ENCODE measurements around the gene TTC7B.

TTC7B gene

DNA sequence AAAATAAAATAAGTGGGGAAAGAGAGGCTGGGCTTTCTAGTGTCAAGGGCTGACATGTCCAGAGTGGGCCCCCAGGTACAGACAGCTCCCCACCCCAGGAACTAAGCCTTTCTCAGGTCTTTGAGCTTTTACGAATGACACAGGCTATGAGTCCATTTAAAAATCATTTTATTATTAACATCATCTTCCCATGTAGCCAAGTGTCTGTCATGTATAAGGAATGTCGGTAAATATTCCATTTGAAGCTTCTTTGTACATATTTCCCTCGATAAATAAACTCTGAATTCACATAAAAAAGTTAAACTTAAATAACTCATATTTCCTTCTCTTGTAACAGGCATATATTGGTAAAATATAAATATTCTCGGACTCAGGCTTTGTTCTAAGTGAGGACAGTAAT lies 275.8 kb downstream of the TTC7B start:
- no peak for DNase-seq (ENCODE audit: low read depth)
- TF ChIP-seq, protein P1, sequence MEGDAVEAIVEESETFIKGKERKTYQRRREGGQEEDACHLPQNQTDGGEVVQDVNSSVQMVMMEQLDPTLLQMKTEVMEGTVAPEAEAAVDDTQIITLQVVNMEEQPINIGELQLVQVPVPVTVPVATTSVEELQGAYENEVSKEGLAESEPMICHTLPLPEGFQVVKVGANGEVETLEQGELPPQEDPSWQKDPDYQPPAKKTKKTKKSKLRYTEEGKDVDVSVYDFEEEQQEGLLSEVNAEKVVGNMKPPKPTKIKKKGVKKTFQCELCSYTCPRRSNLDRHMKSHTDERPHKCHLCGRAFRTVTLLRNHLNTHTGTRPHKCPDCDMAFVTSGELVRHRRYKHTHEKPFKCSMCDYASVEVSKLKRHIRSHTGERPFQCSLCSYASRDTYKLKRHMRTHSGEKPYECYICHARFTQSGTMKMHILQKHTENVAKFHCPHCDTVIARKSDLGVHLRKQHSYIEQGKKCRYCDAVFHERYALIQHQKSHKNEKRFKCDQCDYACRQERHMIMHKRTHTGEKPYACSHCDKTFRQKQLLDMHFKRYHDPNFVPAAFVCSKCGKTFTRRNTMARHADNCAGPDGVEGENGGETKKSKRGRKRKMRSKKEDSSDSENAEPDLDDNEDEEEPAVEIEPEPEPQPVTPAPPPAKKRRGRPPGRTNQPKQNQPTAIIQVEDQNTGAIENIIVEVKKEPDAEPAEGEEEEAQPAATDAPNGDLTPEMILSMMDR (IDR thresholded peaks at IDR 0.05; ENCODE audit: insufficient read depth, low read depth, low read length, missing control alignments) = no peak
- H3K4me3 ChIP-seq (ENCODE audit: low read depth, low read length) = no peak overlapping the region

DNA sequence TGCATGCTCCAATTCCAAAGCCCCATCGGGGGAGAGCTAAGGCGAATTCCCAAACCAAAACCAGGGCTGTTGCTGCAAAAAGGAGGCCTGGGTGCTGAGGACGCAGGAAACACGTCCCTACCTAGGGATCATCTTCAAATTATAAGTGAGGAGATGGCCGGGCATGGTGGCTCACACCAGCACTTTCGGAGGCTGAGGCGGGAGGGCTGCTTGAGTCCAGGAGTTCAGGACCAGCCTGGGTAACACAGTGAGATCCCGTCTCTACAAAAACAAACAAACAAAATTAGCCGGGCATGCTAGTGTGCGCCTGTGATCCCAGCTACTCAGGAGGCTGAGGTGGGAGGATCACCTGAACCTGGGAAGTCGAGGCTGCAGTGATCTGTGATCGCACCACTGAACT lies 276.2 kb downstream of the TTC7B start:
- TF ChIP-seq, protein P1 (IDR thresholded peaks at IDR 0.05; ENCODE audit: insufficient read depth, low read depth, low read length, missing control alignments) = no peak
- H3K4me3 ChIP-seq (ENCODE audit: low read depth, low read length) = no peak overlapping the region
- no peak for DNase-seq (ENCODE audit: low read depth)

GRCh38 chr14:90539496-90539775 lies 276.8 kb downstream of the TTC7B start:
- no peak for DNase-seq (ENCODE audit: low read depth)
- H3K4me3 ChIP-seq (ENCODE audit: low read depth, low read length) = no peak overlapping the region
- TF ChIP-seq, protein P1 (IDR thresholded peaks at IDR 0.05; ENCODE audit: insufficient read depth, low read depth, low read length, missing control alignments) = no peak

DNA sequence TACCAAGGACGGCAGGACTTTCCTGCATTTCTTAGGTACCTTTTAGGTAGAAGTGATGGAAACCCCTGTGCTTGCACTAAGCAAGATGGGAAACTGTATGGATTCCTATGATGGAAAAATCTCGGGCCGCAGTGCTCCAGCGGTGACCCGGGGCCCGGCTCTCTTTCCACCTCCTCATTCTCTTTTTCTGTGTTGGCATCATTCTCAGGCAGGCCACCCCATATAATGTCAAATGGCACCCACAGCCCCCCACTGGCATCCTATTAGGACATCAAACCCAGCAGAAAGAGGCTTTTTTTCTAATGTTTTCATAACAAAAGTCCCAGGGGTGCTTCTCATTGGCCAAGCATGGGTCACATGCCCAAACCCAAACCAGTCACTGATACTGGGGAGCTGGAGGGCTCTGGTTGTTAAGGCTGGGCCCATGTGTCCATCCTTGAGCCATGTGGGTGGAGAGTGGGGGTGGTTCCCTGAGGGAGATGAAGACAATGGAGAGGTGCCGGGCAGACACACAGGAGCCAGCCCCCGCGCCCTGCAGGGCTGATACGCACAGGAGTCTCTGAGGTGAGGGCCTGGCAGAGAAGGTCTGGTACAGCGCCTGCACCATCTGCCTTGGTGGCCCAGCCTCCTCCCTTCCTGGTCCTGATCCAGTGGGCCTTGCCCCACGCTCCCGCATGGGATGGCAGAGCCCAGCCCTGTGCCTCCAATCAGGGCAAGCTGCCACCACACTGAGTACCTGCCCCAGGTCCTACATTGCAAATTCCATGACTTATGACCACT lies 277.3 kb downstream of the TTC7B start:
- TF ChIP-seq, protein P1 (IDR thresholded peaks at IDR 0.05; ENCODE audit: insufficient read depth, low read depth, low read length, missing control alignments) = no peak
- no peak overlapping the region for H3K4me3 ChIP-seq (ENCODE audit: low read depth, low read length)
- DNase-seq (ENCODE audit: low read depth) = no peak

DNA sequence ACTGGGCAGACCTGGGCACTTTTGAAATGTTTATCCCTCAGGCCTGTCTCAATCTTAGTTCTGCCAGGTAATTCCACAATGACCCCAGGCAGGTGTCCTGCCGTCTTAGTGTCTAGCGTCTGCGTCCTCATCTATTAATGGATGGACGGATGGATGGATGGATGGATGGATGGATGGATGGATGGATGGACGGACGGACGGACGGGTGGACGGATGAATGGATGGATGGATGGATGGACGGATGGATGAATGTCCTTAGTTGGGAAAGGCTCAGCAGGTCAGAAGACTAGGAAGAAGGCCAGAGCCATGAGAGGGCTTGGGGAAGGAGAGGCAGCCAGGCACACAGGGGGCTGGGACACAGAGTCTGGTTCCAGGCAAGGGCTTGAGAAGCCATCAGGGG lies 278.1 kb downstream of the TTC7B start:
- TF ChIP-seq, protein P1 (IDR thresholded peaks at IDR 0.05; ENCODE audit: insufficient read depth, low read depth, low read length, missing control alignments) = no peak
- no peak for DNase-seq (ENCODE audit: low read depth)
- H3K4me3 ChIP-seq (ENCODE audit: low read depth, low read length) = no peak overlapping the region

DNA sequence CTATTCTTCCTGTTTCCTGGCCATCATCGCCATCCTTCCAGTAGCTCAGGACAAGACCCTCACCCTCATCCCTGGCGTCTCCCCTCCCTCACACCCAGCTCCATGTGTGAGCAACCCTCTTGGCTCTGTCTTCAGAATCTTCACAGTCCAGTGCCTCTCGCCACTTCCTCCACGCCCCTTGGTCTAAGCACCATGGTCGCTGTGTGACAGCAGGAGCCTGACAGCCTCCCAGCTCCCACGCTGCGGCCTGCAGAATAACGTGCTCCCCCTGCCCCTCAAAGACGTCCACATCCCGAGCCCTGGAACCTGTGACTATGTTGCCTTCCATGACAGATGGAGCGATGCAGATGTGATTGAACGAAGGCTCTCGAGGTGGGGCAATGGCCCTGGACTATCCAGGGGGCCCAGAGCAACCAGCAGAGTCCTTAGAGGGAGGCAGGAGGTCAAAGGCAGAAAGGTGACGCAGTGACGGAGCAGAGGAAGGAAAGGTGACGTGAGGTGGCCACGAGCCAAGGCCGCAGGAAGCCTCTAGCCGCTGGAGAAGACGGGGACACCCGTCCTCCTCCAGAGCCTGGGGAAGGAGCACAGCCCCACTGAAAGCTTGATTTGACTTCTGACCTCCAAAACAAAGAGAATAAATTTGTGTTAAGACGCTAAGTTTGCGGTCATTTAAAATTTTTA lies 279.6 kb downstream of the TTC7B start:
- DNase-seq (ENCODE audit: low read depth) = no peak
- no peak overlapping the region for H3K4me3 ChIP-seq (ENCODE audit: low read depth, low read length)
- TF ChIP-seq, protein P1 (IDR thresholded peaks at IDR 0.05; ENCODE audit: insufficient read depth, low read depth, low read length, missing control alignments) = no peak
